ENCODE results near the gene WSCD1.

DNA sequence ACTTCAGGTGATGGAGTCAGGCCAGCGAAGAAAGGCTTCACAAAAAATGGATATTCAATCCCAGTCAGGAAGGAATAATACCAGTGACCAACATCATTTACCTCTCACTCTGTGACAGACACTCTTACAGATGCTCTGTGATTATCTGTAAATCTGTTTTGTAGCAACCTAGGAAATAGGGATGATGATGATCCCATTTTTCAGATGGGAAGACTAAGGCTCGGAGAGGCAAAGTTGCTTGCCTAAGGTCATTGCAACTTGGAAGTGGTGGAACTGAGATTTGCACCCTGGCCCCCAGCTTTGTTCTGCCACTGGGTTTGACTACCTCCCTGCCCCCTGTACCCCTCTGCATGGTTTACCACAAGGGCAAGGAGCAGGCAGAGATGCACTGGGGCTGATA is 14.1 kb upstream of the WSCD1 start:
- TF ChIP-seq CTCF (IDR thresholded peaks at IDR 0.05; ENCODE audit: low read depth, low read length, poor library complexity, severe bottlenecking), result no peak
- TF ChIP-seq EZH2phosphoT487 (IDR thresholded peaks at IDR 0.05; ENCODE audit: borderline replicate concordance, low read length), result no peak

Measured in DOHH2 (cell line).